HepG2 (cell line): Measurements from ENCODE around the gene SH3D21. TPM values are rescaled to one million over a fixed set of nuclear protein-coding genes. Genes with fewer than 3 reads are reported as not detected.

Experiments used
- CBX1 ChIP-seq: IDR thresholded peaks from one replicate; pipeline ENCODE4 v1.6.1; 2016; ENCODE audit warnings: antibody characterized with exemption, low read depth
- ESRRA ChIP-seq: sonication (generic); formaldehyde crosslinking; IDR thresholded peaks from 2 replicates; pipeline ENCODE4 v1.5.1; 2020; ENCODE audit warnings: mild to moderate bottlenecking, low read depth, missing genetic modification reagents
- ETV6 ChIP-seq: sonication (generic); formaldehyde crosslinking; conservative IDR thresholded peaks from 2 replicates; pipeline ENCODE4 v1.4.0; 2020; ENCODE audit warnings: missing genetic modification reagents
- HCFC1 ChIP-seq: fragments of 150-350 bp; IDR thresholded peaks from 2 replicates; pipeline ENCODE4 v1.6.1; 2014; ENCODE audit warnings: low read depth, low read length
- HMG20B ChIP-seq: conservative IDR thresholded peaks from 2 replicates; pipeline ENCODE4 v1.6.1; 2016; ENCODE audit warnings: missing genetic modification reagents, missing compliant biosample characterization
- IRF2 ChIP-seq: IDR thresholded peaks from 2 replicates; pipeline ENCODE4 v1.6.1; 2018; ENCODE audit warnings: missing genetic modification reagents, missing compliant biosample characterization
- JUN ChIP-seq: sonication (generic); formaldehyde crosslinking; IDR thresholded peaks from 2 replicates; pipeline ENCODE4 v1.4.0; 2020; ENCODE audit warnings: mild to moderate bottlenecking, missing genetic modification reagents
- NFKBIZ ChIP-seq: IDR thresholded peaks from 2 replicates; pipeline ENCODE4 v1.6.1; 2018; ENCODE audit warnings: missing genetic modification reagents, missing compliant biosample characterization
- PHF20 ChIP-seq: sonication (generic); formaldehyde crosslinking; IDR thresholded peaks from 2 replicates; pipeline ENCODE4 v1.5.0; 2020; ENCODE audit warnings: mild to moderate bottlenecking, missing genetic modification reagents
- POLR2G ChIP-seq: fragments of 200-400 bp; formaldehyde crosslinking; IDR thresholded peaks from 2 replicates; pipeline ENCODE4 v1.6.1; 2018; ENCODE audit warnings: mild to moderate bottlenecking, low read depth, low read length, moderate library complexity
- ZNF121 ChIP-seq: sonication (generic); formaldehyde crosslinking; IDR thresholded peaks from 2 replicates; pipeline ENCODE4 v1.5.0; 2020; ENCODE audit warnings: mild to moderate bottlenecking, missing genetic modification reagents
- ZNF20 ChIP-seq: sonication (generic); formaldehyde crosslinking; IDR thresholded peaks from 2 replicates; pipeline ENCODE4 v1.4.0; 2020; ENCODE audit warnings: mild to moderate bottlenecking, moderate library complexity, missing genetic modification reagents
- ZNF230 ChIP-seq: sonication (generic); formaldehyde crosslinking; IDR thresholded peaks from 2 replicates; pipeline ENCODE4 v1.4.0; 2020; ENCODE audit warnings: mild to moderate bottlenecking, missing genetic modification reagents
- ZNF550 ChIP-seq: sonication (generic); formaldehyde crosslinking; IDR thresholded peaks from 2 replicates; pipeline ENCODE4 v1.4.0; 2020; ENCODE audit warnings: mild to moderate bottlenecking, missing genetic modification reagents, borderline replicate concordance
- ZNF724P ChIP-seq: sonication (generic); formaldehyde crosslinking; IDR thresholded peaks from 2 replicates; pipeline ENCODE4 v1.8.0; 2022; ENCODE audit warnings: missing genetic modification reagents, borderline replicate concordance
- ZNF747 ChIP-seq: sonication (generic); formaldehyde crosslinking; IDR thresholded peaks from 2 replicates; pipeline ENCODE4 v1.8.1; 2023; ENCODE audit warnings: missing genetic modification reagents, mild to moderate bottlenecking, borderline replicate concordance
- polyA plus RNA-seq, 8 experiments: library from polyadenylated mRNA; depleted of rRNA in 3 of 8; stranded (reverse) in 7 of 8; unstranded in 1 of 8; fragments of >200 nt; fragmentation: Illumina TruSeq in 4 of 8; extraction: Trizol in 4 of 8; gene quantifications; 2 replicates each; pipeline versions ENCODE4 v1.2.1 to v1.2.3, GENCODE V29; 2011 to 2016; ENCODE audit warnings: low read depth in 4 of 8, missing spikeins in 1 of 8, mixed read lengths in 1 of 8; ENCODE audit not compliant: insufficient read depth in 1 of 8
- total RNA-seq, 5 experiments: library from RNA; depleted of rRNA; stranded (reverse); fragments of >200 nt; fragmentation: Illumina TruSeq; extraction: Trizol; gene quantifications; 2 replicates each; pipeline ENCODE4 v1.2.3, GENCODE V29; 2016; ENCODE audit warnings: low read depth in 1 of 5
- TF ChIP-seq, protein P1 (sequence below): sonication (generic); IDR thresholded peaks from 2 replicates; pipeline ENCODE4 v1.6.1; 2016; ENCODE audit warnings: low read depth, borderline replicate concordance
- TF ChIP-seq, protein P2 (sequence below): sonication (generic); formaldehyde crosslinking; IDR thresholded peaks from 2 replicates; pipeline ENCODE4 v1.5.0; 2020; ENCODE audit warnings: mild to moderate bottlenecking, missing genetic modification reagents
- TF ChIP-seq, protein P3 (sequence below): sonication (generic); formaldehyde crosslinking; IDR thresholded peaks from 2 replicates; pipeline ENCODE4 v1.5.0; 2020; ENCODE audit warnings: mild to moderate bottlenecking, low read depth, missing genetic modification reagents, borderline replicate concordance
- TF ChIP-seq, protein P4 (sequence below): sonication (generic); formaldehyde crosslinking; conservative IDR thresholded peaks from 2 replicates; pipeline ENCODE4 v1.8.1; 2023; ENCODE audit warnings: missing genetic modification reagents
- TF ChIP-seq, protein P5 (sequence below): sonication (generic); formaldehyde crosslinking; IDR thresholded peaks from 2 replicates; pipeline ENCODE4 v1.8.0; 2022; ENCODE audit warnings: low read depth, missing genetic modification reagents
- TF ChIP-seq, protein P6 (sequence below): sonication (generic); formaldehyde crosslinking; IDR thresholded peaks from 2 replicates; pipeline ENCODE4 v1.4.0; 2020; ENCODE audit warnings: missing genetic modification reagents

The SH3D21 gene
- total and polyA plus RNA-seq, 2 of the 13 experiments (the other 11 are each of a cell fraction or from before 2014, with no cell fraction given) = 5.1 to 8.6 TPM

DNA sequence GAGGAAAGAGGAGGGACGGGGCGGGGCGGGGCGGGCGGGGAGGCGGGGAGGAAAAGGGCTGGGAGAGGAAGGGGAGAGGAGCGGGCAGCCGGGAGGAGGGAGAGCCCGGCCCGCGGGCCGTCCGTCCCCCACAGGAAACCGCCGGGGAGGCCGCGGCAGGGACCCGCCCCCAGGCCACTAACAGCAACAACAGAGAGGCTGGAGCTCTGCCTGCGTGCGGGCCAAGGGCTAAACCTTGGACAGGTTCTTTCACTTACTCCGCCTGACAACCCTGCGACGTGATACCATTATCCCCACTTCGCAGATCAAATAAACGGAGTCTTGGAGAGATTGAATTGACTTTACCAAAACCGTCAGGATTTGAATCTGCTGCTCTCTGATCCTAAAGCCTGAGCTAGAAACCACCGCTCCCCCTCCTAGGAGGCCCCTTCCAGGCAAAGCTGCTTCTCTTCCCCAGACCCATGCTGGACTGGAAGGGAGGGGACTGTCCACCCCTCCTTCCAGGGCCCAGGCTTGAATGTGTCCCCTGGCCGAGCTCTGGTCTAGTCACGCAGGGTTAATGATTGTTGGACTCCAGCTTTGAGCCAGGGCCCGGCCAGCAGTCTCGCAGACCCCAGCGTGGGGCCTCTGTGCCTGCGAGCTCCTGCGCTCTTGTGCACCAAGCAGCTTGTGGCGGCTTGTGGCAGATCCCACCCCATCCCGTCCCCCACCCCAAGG lies 17.6 kb downstream of the SH3D21 start, which contains the start of gene EVA1B (continued):
- TF ChIP-seq ETV6 (CRISPR knock-in tag) = 0 out of 2 replicates have a peak, but pooled peaks have one; percentile 35
- 0 out of 2 replicates have a peak, but pooled peaks have one; percentile 17 for TF ChIP-seq ESRRA (CRISPR knock-in tag)
- TF ChIP-seq, protein P1, sequence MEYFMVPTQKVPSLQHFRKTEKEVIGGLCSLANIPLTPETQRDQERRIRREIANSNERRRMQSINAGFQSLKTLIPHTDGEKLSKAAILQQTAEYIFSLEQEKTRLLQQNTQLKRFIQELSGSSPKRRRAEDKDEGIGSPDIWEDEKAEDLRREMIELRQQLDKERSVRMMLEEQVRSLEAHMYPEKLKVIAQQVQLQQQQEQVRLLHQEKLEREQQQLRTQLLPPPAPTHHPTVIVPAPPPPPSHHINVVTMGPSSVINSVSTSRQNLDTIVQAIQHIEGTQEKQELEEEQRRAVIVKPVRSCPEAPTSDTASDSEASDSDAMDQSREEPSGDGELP = peak; percentile 55; the same call in 1 of the 2 replicates
- no peak for TF ChIP-seq ZNF550 (CRISPR knock-in tag)
- TF ChIP-seq, protein P2, sequence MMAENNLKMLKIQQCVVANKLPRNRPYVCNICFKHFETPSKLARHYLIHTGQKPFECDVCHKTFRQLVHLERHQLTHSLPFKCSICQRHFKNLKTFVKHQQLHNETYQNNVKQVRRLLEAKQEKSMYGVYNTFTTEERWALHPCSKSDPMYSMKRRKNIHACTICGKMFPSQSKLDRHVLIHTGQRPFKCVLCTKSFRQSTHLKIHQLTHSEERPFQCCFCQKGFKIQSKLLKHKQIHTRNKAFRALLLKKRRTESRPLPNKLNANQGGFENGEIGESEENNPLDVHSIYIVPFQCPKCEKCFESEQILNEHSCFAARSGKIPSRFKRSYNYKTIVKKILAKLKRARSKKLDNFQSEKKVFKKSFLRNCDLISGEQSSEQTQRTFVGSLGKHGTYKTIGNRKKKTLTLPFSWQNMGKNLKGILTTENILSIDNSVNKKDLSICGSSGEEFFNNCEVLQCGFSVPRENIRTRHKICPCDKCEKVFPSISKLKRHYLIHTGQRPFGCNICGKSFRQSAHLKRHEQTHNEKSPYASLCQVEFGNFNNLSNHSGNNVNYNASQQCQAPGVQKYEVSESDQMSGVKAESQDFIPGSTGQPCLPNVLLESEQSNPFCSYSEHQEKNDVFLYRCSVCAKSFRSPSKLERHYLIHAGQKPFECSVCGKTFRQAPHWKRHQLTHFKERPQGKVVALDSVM (CRISPR knock-in tag) = no peak
- TF ChIP-seq HMG20B (CRISPR knock-in tag) = no peak; the same call in 1 of the 2 replicates
- TF ChIP-seq ZNF747 (CRISPR knock-in tag) = no peak
- no peak for TF ChIP-seq ZNF230 (CRISPR knock-in tag)
- no peak for TF ChIP-seq HCFC1
- TF ChIP-seq NFKBIZ (CRISPR knock-in tag) = no peak
- TF ChIP-seq PHF20 = no peak; the same call in 1 of the 2 replicates
- no peak for TF ChIP-seq CBX1
- TF ChIP-seq ZNF724P = no peak
- no peak for TF ChIP-seq JUN (CRISPR knock-in tag)
- TF ChIP-seq, protein P3, sequence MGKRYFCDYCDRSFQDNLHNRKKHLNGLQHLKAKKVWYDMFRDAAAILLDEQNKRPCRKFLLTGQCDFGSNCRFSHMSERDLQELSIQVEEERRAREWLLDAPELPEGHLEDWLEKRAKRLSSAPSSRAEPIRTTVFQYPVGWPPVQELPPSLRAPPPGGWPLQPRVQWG (CRISPR knock-in tag) = no peak
- TF ChIP-seq, protein P4, sequence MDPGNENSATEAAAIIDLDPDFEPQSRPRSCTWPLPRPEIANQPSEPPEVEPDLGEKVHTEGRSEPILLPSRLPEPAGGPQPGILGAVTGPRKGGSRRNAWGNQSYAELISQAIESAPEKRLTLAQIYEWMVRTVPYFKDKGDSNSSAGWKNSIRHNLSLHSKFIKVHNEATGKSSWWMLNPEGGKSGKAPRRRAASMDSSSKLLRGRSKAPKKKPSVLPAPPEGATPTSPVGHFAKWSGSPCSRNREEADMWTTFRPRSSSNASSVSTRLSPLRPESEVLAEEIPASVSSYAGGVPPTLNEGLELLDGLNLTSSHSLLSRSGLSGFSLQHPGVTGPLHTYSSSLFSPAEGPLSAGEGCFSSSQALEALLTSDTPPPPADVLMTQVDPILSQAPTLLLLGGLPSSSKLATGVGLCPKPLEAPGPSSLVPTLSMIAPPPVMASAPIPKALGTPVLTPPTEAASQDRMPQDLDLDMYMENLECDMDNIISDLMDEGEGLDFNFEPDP = no peak
- TF ChIP-seq, protein P5, sequence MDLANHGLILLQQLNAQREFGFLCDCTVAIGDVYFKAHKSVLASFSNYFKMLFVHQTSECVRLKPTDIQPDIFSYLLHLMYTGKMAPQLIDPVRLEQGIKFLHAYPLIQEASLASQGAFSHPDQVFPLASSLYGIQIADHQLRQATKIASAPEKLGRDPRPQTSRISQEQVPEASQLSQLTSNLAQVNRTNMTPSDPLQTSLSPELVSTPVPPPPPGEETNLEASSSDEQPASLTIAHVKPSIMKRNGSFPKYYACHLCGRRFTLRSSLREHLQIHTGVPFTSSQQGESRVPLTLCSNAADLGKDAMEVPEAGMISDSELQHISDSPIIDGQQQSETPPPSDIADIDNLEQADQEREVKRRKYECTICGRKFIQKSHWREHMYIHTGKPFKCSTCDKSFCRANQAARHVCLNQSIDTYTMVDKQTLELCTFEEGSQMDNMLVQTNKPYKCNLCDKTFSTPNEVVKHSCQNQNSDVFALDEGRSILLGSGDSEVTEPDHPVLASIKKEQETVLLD (CRISPR knock-in tag) = no peak
- no peak for TF ChIP-seq ZNF121 (CRISPR knock-in tag)
- peak; percentile 93 for TF ChIP-seq POLR2G
- no peak for TF ChIP-seq ZNF20
- TF ChIP-seq IRF2 (CRISPR knock-in tag) = peak; percentile 76
- TF ChIP-seq, protein P6, sequence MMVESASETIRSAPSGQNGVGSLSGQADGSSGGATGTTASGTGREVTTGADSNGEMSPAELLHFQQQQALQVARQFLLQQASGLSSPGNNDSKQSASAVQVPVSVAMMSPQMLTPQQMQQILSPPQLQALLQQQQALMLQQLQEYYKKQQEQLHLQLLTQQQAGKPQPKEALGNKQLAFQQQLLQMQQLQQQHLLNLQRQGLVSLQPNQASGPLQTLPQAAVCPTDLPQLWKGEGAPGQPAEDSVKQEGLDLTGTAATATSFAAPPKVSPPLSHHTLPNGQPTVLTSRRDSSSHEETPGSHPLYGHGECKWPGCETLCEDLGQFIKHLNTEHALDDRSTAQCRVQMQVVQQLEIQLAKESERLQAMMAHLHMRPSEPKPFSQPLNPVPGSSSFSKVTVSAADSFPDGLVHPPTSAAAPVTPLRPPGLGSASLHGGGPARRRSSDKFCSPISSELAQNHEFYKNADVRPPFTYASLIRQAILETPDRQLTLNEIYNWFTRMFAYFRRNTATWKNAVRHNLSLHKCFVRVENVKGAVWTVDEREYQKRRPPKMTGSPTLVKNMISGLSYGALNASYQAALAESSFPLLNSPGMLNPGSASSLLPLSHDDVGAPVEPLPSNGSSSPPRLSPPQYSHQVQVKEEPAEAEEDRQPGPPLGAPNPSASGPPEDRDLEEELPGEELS (CRISPR knock-in tag) = peak; percentile 32; the same call in 1 of the 2 replicates
